Lung (tissue), 12 donors: ENCODE measurements around the gene ERBB4. TPM values are rescaled to one million over a fixed set of nuclear protein-coding genes. Genes with fewer than 3 reads are reported as not detected.

Experiments used
- ATAC-seq: fragments of 200-7000 bp; cut with Tn5 transposase; one replicate; pipeline ENCODE4 v1.9.1; 2020; ENCODE audit warnings: moderate number of reproducible peaks; ENCODE audit not compliant: insufficient read depth, low FRiP score
- DNase-seq, 3 donors: peaks; one replicate each; pipeline ENCODE4 v3.0.0-alpha.2; 2013 to 2017
- H3K27ac ChIP-seq, 2 donors: one replicate each; pipeline ENCODE4 v1.5.1; 2013; ENCODE audit warnings: mild to moderate bottlenecking in 2 of 2, moderate library complexity in 2 of 2, control low read depth in 1 of 2, inconsistent platforms in 1 of 2, low read depth in 1 of 2, low read length in 1 of 2
- H3K27me3 ChIP-seq, 3 donors: one replicate each; pipeline ENCODE4 v1.5.1; 2013; ENCODE audit warnings: low read length in 2 of 3; ENCODE audit not compliant: control insufficient read depth in 3 of 3, insufficient read depth in 3 of 3
- H3K36me3 ChIP-seq, 4 donors: one replicate each; pipeline ENCODE4 v1.5.1; 2013; ENCODE audit warnings: low read length in 4 of 4, mild to moderate bottlenecking in 1 of 4, moderate library complexity in 1 of 4; ENCODE audit not compliant: control insufficient read depth in 4 of 4, insufficient read depth in 4 of 4
- H3K4me1 ChIP-seq, 5 donors: one replicate each; pipeline ENCODE4 v1.5.1; 2013; ENCODE audit warnings: low read length in 5 of 5, mild to moderate bottlenecking in 2 of 5, moderate library complexity in 1 of 5; ENCODE audit not compliant: control insufficient read depth in 5 of 5, insufficient read depth in 5 of 5
- H3K4me3 ChIP-seq: one replicate; pipeline ENCODE4 v1.5.1; 2013; ENCODE audit warnings: mild to moderate bottlenecking, control low read depth, moderate library complexity
- H3K9ac ChIP-seq, 2 donors: one replicate each; pipeline ENCODE4 v1.5.1; 2013; ENCODE audit warnings: low read length in 2 of 2, control low read depth in 1 of 2; ENCODE audit not compliant: insufficient read depth in 1 of 2
- H3K9me3 ChIP-seq, 4 donors: one replicate each; pipeline ENCODE4 v1.5.1; 2013; ENCODE audit warnings: low read length in 3 of 4, mild to moderate bottlenecking in 1 of 4, moderate library complexity in 1 of 4; ENCODE audit not compliant: control insufficient read depth in 4 of 4, insufficient read depth in 3 of 4
- CTCF ChIP-seq: IDR thresholded peaks from 2 replicates; pipeline ENCODE4 v1.5.1; 2012; ENCODE audit warnings: mild to moderate bottlenecking; ENCODE audit errors: control extremely low read depth, extremely low read depth
- WGBS, 2 donors: extraction: QIAGEN DNeasy Blood & Tissue Kit; methylation state at CpG; one replicate each; pipeline ENCODE4 v1.1.7; 2013; 5-methylcytosine and 5-hydroxymethylcytosine counted together
- polyA plus RNA-seq, 2 donors: library from polyadenylated mRNA; stranded (reverse); fragments of 200-250 nt; gene quantifications; one replicate each; pipeline ENCODE4 v1.2.1, GENCODE V29; 2013
- total RNA-seq, 2 donors: library from RNA; depleted of rRNA in 1 of 2; stranded (reverse); fragments of >200 nt in 1 of 2; gene quantifications; one replicate each; pipeline ENCODE4 v1.2.1, GENCODE V29; 2014 to 2021
- donor health status: control.
- donor health status: control.
- donor health status: Bipolar disorder and iron deficiency.
- donor health status: healthy.
- donor health status: DM: yes; HTN: yes; CAD: no.

ERBB4 gene
- total and polyA plus RNA-seq, 4 donors = 0.41 to 16.8 (median 5.3) TPM

DNA sequence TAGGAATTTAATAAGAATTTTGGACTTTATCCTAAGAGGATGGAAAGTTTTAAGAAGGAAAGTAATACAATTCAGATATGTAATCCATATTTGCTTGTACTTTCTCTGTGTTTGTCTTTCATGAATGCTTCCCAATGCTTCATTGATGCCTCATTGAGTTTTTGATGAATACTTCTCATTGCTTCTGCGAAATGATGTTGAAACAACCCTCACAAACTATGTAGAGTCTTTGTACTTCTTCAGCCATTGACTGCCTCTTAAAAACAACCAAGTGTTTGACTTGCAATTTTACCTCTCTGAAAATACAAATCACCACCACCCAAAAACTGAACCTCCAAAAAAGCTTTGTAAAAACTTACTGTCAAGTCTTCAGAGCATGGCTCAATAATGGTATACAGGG, 424.1 kb downstream of the ERBB4 start:
- Histone ChIP-seq H3K36me3 (no peaks in the 10 kb centered on the region), H3K27me3 (no peaks in the 10 kb centered on the region), H3K9ac (no peak overlapping the region), H3K4me1 (no peaks in the 10 kb centered on the region), H3K4me3 (no peak overlapping the region), H3K9me3 (no peaks in the 10 kb centered on the region), H3K27ac (no peak overlapping the region)
- DNase-seq (no peak), ATAC-seq (peak; percentile 37)
- no peak for TF ChIP-seq CTCF
- 50 to 72% methylated on average over 1 of the region's 1 CpG for WGBS, 2 donors

DNA sequence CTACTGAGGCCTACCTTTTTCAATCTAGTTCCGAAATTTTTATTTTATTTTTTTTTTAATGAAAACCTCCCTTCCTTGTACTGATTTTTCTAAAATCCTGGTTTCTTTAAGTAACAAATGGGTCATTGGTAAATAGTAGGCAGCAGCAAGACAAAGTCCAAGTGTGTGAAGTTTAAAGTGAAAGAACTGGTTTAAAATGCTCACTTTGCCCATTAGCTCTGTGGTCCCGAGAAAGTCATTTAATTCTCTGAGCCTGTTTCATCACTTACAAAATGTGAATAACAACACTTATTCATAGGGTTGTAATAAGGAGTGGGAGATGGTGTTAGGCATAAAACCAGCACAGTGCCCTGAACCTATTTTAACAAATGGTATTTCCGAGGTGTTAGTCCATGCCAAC, 426.2 kb downstream of the ERBB4 start:
- H3K27ac ChIP-seq = no peak overlapping the region
- no peaks in the 10 kb centered on the region for H3K36me3 ChIP-seq
- H3K9me3 ChIP-seq = no peaks in the 10 kb centered on the region
- peaks cover 0 to 1% (median 0%) of the 10 kb centered on the region in 5 donors for H3K4me1 ChIP-seq
- no peak for TF ChIP-seq CTCF
- H3K27me3 ChIP-seq = no peaks in the 10 kb centered on the region
- H3K9ac ChIP-seq = no peak overlapping the region
- ATAC-seq = no peak
- 88 to 90% methylated on average over 3 of the region's 3 CpGs for WGBS, 2 donors
- H3K4me3 ChIP-seq = no peak overlapping the region
- no peak for DNase-seq

GRCh38 chr2:212109792-212110680, 428.6 kb downstream of the ERBB4 start:
- no peaks in the 10 kb centered on the region for H3K27me3 ChIP-seq
- DNase-seq (peak in 2 of 3 donors; percentile 10 to 13), ATAC-seq (no peak)
- WGBS, 2 donors = 48 to 52% methylated on average over 7 of the region's 7 CpGs
- no peak overlapping the region for H3K9ac ChIP-seq
- no peak overlapping the region for H3K27ac ChIP-seq
- peaks cover 0 to 6% (median 0%) of the 10 kb centered on the region in 4 donors for H3K9me3 ChIP-seq
- TF ChIP-seq CTCF = no peak
- peaks cover 0 to 1% (median 0%) of the 10 kb centered on the region in 5 donors for H3K4me1 ChIP-seq
- no peaks in the 10 kb centered on the region for H3K36me3 ChIP-seq
- H3K4me3 ChIP-seq = no peak overlapping the region
